Neural cell (in vitro differentiated cells): Measurements from ENCODE around the gene NOL11. TPM values are rescaled to one million over a fixed set of nuclear protein-coding genes. Genes with fewer than 3 reads are reported as not detected.

Source experiments
- H2AFZ ChIP-seq: fragments of 200-600, 300-800 bp; sonication (generic), shearing (Covaris generic); 2 replicates; pipeline ENCODE4 v1.6.0; 2014; ENCODE audit warnings: low read depth, mild to moderate bottlenecking, antibody characterized with exemption, low read length, moderate library complexity
- H3F3A ChIP-seq: fragments of 200-600 bp; shearing (Covaris generic); 2 replicates; pipeline ENCODE4 v1.6.1; 2016; ENCODE audit warnings: mild to moderate bottlenecking, moderate library complexity, mixed read lengths, antibody characterized with exemption, low read length; ENCODE audit not compliant: insufficient read depth, poor library complexity, severe bottlenecking
- H3K27ac ChIP-seq: fragments of 200-600, 300-800 bp; sonication (generic), shearing (Covaris generic); 2 replicates; pipeline ENCODE4 v1.5.1; 2014; ENCODE audit warnings: mild to moderate bottlenecking, low read length, moderate library complexity
- H3K27me3 ChIP-seq: fragments of 300-800, 200-600 bp; sonication (generic), shearing (Covaris generic); 2 replicates; pipeline ENCODE4 v1.6.0; 2014; ENCODE audit warnings: mild to moderate bottlenecking, low read depth, low read length, moderate library complexity; ENCODE audit not compliant: insufficient read depth
- H3K36me3 ChIP-seq: fragments of 300-800, 200-600 bp; sonication (generic), shearing (Covaris generic); 2 replicates; pipeline ENCODE4 v1.5.1; 2014; ENCODE audit warnings: mild to moderate bottlenecking, antibody characterized with exemption, low read length, moderate library complexity; ENCODE audit not compliant: insufficient read depth
- H3K4me2 ChIP-seq: fragments of 300-800, 200-600 bp; sonication (generic), shearing (Covaris generic); 2 replicates; pipeline ENCODE4 v1.6.0; 2014; ENCODE audit warnings: mild to moderate bottlenecking, low read length
- H3K4me3 ChIP-seq: fragments of 300-800, 200-600 bp; sonication (generic), shearing (Covaris generic); 2 replicates; pipeline ENCODE4 v1.5.1; 2014; ENCODE audit warnings: mild to moderate bottlenecking, low read length, moderate library complexity
- H3K79me2 ChIP-seq: fragments of 200-600 bp; shearing (Covaris generic); replicated peaks from 2 replicates; pipeline ENCODE4 v1.6.0; 2014; ENCODE audit warnings: mild to moderate bottlenecking, low read length, moderate library complexity; ENCODE audit not compliant: insufficient read depth
- H3K9ac ChIP-seq: fragments of 300-800, 200-600 bp; sonication (generic), shearing (Covaris generic); 2 replicates; pipeline ENCODE4 v1.6.1; 2016; ENCODE audit warnings: mild to moderate bottlenecking, low read length, mixed read lengths
- H3K9me2 ChIP-seq: fragments of 200-600 bp; shearing (Covaris generic); 2 replicates; pipeline ENCODE4 v1.6.1; 2016; ENCODE audit warnings: mild to moderate bottlenecking, low read length, mixed read lengths; ENCODE audit not compliant: insufficient read depth
- H3K9me3 ChIP-seq: fragments of 200-600, 300-800 bp; sonication (generic), shearing (Covaris generic); 2 replicates; pipeline ENCODE4 v1.6.1; 2016; ENCODE audit warnings: mild to moderate bottlenecking, mixed run types, low read length, moderate library complexity, mixed read lengths
- H4K20me1 ChIP-seq: fragments of 200-600 bp; shearing (Covaris generic); 2 replicates; pipeline ENCODE4 v1.6.1; 2016; ENCODE audit warnings: mild to moderate bottlenecking, mixed run types; ENCODE audit not compliant: insufficient read depth
- EP300 ChIP-seq: fragments of 450-650 bp; conservative IDR thresholded peaks from 2 replicates; pipeline ENCODE4 v1.6.1; 2014; ENCODE audit warnings: antibody characterized with exemption, mild to moderate bottlenecking, moderate library complexity; ENCODE audit not compliant: poor library complexity, severe bottlenecking
- EZH2 ChIP-seq: fragments of 200-600, 300-800 bp; shearing (Covaris generic), sonication (generic); IDR thresholded peaks from 2 replicates; pipeline ENCODE4 v1.6.1; 2014; ENCODE audit warnings: antibody characterized with exemption, low read length, borderline replicate concordance, mild to moderate bottlenecking; ENCODE audit not compliant: insufficient read depth, poor library complexity, severe bottlenecking
- MXI1 ChIP-seq: fragments of 450-650 bp; conservative IDR thresholded peaks from 2 replicates; pipeline ENCODE4 v1.6.1; 2014; ENCODE audit warnings: antibody characterized with exemption, mild to moderate bottlenecking; ENCODE audit not compliant: poor library complexity, severe bottlenecking
- POLR2AphosphoS5 ChIP-seq: IDR thresholded peaks from 2 replicates; pipeline ENCODE4 v1.6.1; 2012
- RAD21 ChIP-seq: fragments of 450-650 bp; conservative IDR thresholded peaks from 2 replicates; pipeline ENCODE4 v1.6.1; 2014; ENCODE audit warnings: antibody characterized with exemption, mild to moderate bottlenecking, moderate library complexity
- SMC3 ChIP-seq: fragments of 450-650 bp; conservative IDR thresholded peaks from 2 replicates; pipeline ENCODE4 v1.6.1; 2014; ENCODE audit warnings: antibody characterized with exemption, mild to moderate bottlenecking, moderate library complexity; ENCODE audit not compliant: poor library complexity
- TAF1 ChIP-seq: IDR thresholded peaks from 2 replicates; pipeline ENCODE4 v1.6.1; 2012; ENCODE audit warnings: low read depth
- polyA plus RNA-seq: library from polyadenylated mRNA; depleted of rRNA; stranded (reverse); fragments of >200 nt; gene quantifications from 2 replicates; pipeline ENCODE4 v1.2.3, GENCODE V29; 2014
- TF ChIP-seq, protein P1 (sequence below): fragments of 450-650 bp; IDR thresholded peaks from 2 replicates; pipeline ENCODE4 v1.5.1; 2014; ENCODE audit warnings: antibody characterized with exemption, mild to moderate bottlenecking, moderate library complexity; ENCODE audit not compliant: poor library complexity, severe bottlenecking
- TF ChIP-seq, protein P2 (sequence below): IDR thresholded peaks from 2 replicates; pipeline ENCODE4 v1.6.1; 2012; ENCODE audit warnings: borderline replicate concordance

NOL11 gene
- polyA plus RNA-seq, 1 donor from 2014 or later, result 59.7 TPM

DNA sequence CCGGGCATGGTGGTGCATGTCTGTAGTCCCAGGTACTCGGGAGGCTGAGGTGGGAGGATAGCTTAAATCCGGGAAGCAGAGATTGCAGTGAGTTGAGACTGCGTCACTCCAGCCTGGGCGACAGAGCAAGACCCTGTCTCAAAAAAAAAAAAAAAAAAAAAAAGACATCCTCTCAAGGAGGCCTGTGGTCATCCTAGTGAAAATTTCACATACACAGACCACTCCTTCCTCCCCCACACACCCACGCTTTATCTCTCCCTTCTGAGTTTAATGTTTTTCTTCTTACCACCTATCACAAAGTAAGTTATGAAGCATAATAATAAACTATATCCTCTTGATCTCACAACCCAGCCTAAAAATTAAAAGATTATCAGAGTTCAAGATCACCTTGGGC lies 1.3 kb upstream of the NOL11 start:
- Histone ChIP-seq H3K27ac (no peak overlapping the region), H3K4me3 (no peak overlapping the region), H3K9me3 (no peaks in the 10 kb centered on the region), H2AFZ (no peak overlapping the region), H3K27me3 (no peaks in the 10 kb centered on the region), H4K20me1 (no peaks in the 10 kb centered on the region), H3F3A (peaks cover 3% of the 10 kb centered on the region), H3K9me2 (no peaks in the 10 kb centered on the region), H3K9ac (no peak overlapping the region), H3K79me2 (peaks cover 10% of the 10 kb centered on the region), H3K36me3 (peaks cover 4% of the 10 kb centered on the region), H3K4me2 (no peak overlapping the region)
- TF ChIP-seq MXI1, result no peak
- no peak for TF ChIP-seq EZH2
- TF ChIP-seq RAD21, result no peak
- TF ChIP-seq POLR2AphosphoS5, result no peak
- no peak for TF ChIP-seq EP300
- no peak for TF ChIP-seq SMC3
- TF ChIP-seq, protein P1, sequence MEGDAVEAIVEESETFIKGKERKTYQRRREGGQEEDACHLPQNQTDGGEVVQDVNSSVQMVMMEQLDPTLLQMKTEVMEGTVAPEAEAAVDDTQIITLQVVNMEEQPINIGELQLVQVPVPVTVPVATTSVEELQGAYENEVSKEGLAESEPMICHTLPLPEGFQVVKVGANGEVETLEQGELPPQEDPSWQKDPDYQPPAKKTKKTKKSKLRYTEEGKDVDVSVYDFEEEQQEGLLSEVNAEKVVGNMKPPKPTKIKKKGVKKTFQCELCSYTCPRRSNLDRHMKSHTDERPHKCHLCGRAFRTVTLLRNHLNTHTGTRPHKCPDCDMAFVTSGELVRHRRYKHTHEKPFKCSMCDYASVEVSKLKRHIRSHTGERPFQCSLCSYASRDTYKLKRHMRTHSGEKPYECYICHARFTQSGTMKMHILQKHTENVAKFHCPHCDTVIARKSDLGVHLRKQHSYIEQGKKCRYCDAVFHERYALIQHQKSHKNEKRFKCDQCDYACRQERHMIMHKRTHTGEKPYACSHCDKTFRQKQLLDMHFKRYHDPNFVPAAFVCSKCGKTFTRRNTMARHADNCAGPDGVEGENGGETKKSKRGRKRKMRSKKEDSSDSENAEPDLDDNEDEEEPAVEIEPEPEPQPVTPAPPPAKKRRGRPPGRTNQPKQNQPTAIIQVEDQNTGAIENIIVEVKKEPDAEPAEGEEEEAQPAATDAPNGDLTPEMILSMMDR, result no peak
- TF ChIP-seq TAF1, result no peak
- TF ChIP-seq, protein P2, sequence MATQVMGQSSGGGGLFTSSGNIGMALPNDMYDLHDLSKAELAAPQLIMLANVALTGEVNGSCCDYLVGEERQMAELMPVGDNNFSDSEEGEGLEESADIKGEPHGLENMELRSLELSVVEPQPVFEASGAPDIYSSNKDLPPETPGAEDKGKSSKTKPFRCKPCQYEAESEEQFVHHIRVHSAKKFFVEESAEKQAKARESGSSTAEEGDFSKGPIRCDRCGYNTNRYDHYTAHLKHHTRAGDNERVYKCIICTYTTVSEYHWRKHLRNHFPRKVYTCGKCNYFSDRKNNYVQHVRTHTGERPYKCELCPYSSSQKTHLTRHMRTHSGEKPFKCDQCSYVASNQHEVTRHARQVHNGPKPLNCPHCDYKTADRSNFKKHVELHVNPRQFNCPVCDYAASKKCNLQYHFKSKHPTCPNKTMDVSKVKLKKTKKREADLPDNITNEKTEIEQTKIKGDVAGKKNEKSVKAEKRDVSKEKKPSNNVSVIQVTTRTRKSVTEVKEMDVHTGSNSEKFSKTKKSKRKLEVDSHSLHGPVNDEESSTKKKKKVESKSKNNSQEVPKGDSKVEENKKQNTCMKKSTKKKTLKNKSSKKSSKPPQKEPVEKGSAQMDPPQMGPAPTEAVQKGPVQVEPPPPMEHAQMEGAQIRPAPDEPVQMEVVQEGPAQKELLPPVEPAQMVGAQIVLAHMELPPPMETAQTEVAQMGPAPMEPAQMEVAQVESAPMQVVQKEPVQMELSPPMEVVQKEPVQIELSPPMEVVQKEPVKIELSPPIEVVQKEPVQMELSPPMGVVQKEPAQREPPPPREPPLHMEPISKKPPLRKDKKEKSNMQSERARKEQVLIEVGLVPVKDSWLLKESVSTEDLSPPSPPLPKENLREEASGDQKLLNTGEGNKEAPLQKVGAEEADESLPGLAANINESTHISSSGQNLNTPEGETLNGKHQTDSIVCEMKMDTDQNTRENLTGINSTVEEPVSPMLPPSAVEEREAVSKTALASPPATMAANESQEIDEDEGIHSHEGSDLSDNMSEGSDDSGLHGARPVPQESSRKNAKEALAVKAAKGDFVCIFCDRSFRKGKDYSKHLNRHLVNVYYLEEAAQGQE, result no peak

DNA sequence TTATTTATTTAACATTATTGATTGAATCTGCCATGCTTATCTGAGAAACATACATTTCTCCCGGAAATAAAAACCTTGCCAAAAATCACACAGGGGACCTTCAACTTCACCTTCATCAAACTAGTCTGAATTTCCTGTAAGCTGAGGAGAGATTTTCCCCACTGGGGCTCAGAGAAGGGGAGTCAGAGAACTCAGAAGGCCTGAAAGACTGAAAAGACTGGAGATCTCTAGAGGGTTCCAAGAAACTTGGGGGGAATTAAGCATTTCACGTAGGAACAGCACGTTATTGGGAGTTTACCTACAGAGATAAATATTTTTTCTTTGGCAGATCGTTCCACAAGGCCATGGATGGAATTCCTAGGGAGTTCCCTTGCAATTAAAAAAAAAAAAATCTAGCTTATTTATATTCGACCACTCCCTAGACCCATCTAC lies 528 bp upstream of the NOL11 start:
- H3K9me3 ChIP-seq, result no peaks in the 10 kb centered on the region
- no peaks in the 10 kb centered on the region for H3K9me2 ChIP-seq
- no peaks in the 10 kb centered on the region for H3K27me3 ChIP-seq
- H3K27ac ChIP-seq, result peak overlapping the region; percentile 58
- H3K36me3 ChIP-seq, result peaks cover 4% of the 10 kb centered on the region
- H2AFZ ChIP-seq, result peak overlapping the region; percentile 62
- TF ChIP-seq EZH2 (no peak), RAD21 (no peak), EP300 (no peak), POLR2AphosphoS5 (no peak), SMC3 (no peak), MXI1 (no peak), TAF1 (no peak)
- TF ChIP-seq, protein P1, result no peak
- TF ChIP-seq, protein P2, result no peak
- no peaks in the 10 kb centered on the region for H4K20me1 ChIP-seq
- H3K4me3 ChIP-seq, result peak overlapping the region; percentile 83
- H3K9ac ChIP-seq, result peak overlapping the region; percentile 65
- peaks cover 3% of the 10 kb centered on the region for H3F3A ChIP-seq
- peak overlapping the region; percentile 85 for H3K4me2 ChIP-seq
- peaks cover 10% of the 10 kb centered on the region for H3K79me2 ChIP-seq
